NCI-H748 (cell line): Measurements from ENCODE around the gene GAGE13.
A peak's percentile ranks its signal among the peaks of the same experiment; 100 is the strongest.
"Not testable (repeated sequence)": the region's sequence is repeated elsewhere in the genome, so short reads cannot be mapped to it uniquely, and the experiment has no call there.

Experiments
- DNase-seq: peaks from one replicate; lab custom pipeline; 2025; ENCODE audit not compliant: unreplicated experiment; lab: John Stamatoyannopoulos, UW

Gene GAGE13

GRCh38 chrX:49331282-49331681, at the start of gene GAGE13:
TSS of gene GAGE13 (plus strand) at chrX:49331582. CDS start at chrX:49332738, 1,156 bp downstream.
- DNase-seq: not testable (repeated sequence)

- DNase-seq: peak; percentile 20
These were observed 48.8 kb upstream of the GAGE13 start for GRCh38 chrX:49282647-49283011.

- no peak for DNase-seq
These were observed 47.2 kb upstream of the GAGE13 start for GRCh38 chrX:49284212-49284611.

- DNase-seq: no peak
These were observed 45.2 kb upstream of the GAGE13 start for GRCh38 chrX:49286136-49286535.

- DNase-seq: no peak
These were observed 44.8 kb upstream of the GAGE13 start for GRCh38 chrX:49286581-49286980.

- no peak for DNase-seq
These were observed 43.7 kb upstream of the GAGE13 start for GRCh38 chrX:49287665-49288064.

- DNase-seq: no peak
These were observed 41.2 kb upstream of the GAGE13 start for GRCh38 chrX:49290215-49290614.

- DNase-seq: peak; percentile 19
These were observed 39.6 kb upstream of the GAGE13 start for GRCh38 chrX:49291615-49292337.

GRCh38 chrX:49292400-49293362, 38.7 kb upstream of the GAGE13 start:
- no peak for DNase-seq

GRCh38 chrX:49299293-49299692, 32.1 kb upstream of the GAGE13 start:
- not testable (repeated sequence) for DNase-seq

GRCh38 chrX:49300703-49301102, 30.7 kb upstream of the GAGE13 start:
- DNase-seq: no peak

- no peak for DNase-seq
These were observed 28.0 kb upstream of the GAGE13 start, which contains the start of gene GAGE10 for GRCh38 chrX:49303346-49303745. TSS of gene GAGE10 (plus strand) at chrX:49303646. CDS start at chrX:49304860, 1,214 bp downstream.

GRCh38 chrX:49307775-49308174, 23.6 kb upstream of the GAGE13 start:
- not testable (repeated sequence) for DNase-seq

GRCh38 chrX:49308604-49309269, 22.6 kb upstream of the GAGE13 start:
- no peak for DNase-seq

- no peak for DNase-seq
These were observed 21.9 kb upstream of the GAGE13 start for GRCh38 chrX:49309401-49309981.

- no peak for DNase-seq
These were observed 21.0 kb upstream of the GAGE13 start for GRCh38 chrX:49310371-49310770.

GRCh38 chrX:49312176-49312575, 19.2 kb upstream of the GAGE13 start:
- DNase-seq: no peak

GRCh38 chrX:49316085-49316484, 15.3 kb upstream of the GAGE13 start:
- DNase-seq: no peak

GRCh38 chrX:49321737-49322136, 9.6 kb upstream of the GAGE13 start, which contains the start of gene GAGE12J:
TSS of gene GAGE12J (plus strand) at chrX:49322037. CDS start at chrX:49323194, 1,157 bp downstream.
- not testable (repeated sequence) for DNase-seq

- not testable (repeated sequence) for DNase-seq
These were observed 9.1 kb upstream of the GAGE13 start for GRCh38 chrX:49322266-49322665.

- DNase-seq: not testable (repeated sequence)
These were observed 7.6 kb upstream of the GAGE13 start for GRCh38 chrX:49323735-49324134.
